HCT116 (cell line): ENCODE measurements around the gene COL18A1.

Experiments
- POLR2A ChIP-seq: IDR thresholded peaks from 2 replicates; pipeline ENCODE4 v1.7.0; 2011; ENCODE audit warnings: borderline replicate concordance; ENCODE audit not compliant: insufficient read depth, insufficient read length; ENCODE audit errors: extremely low read depth
- SIN3A ChIP-seq: IDR thresholded peaks from 2 replicates; pipeline ENCODE4 v1.6.1; 2012; ENCODE audit warnings: low read depth
- TF ChIP-seq, protein P1 (sequence below), 3 experiments: fragments of 200-600 bp in 1 of 3; sonication (generic) in 1 of 3; IDR thresholded peaks in 2 of 3; conservative IDR thresholded peaks in 1 of 3; 2 replicates each; pipeline ENCODE4 v1.5.1; 2012 to 2017; ENCODE audit warnings: low read depth in 2 of 3, low read length in 2 of 3, antibody characterized with exemption in 1 of 3, borderline replicate concordance in 1 of 3, control low read depth in 1 of 3, mild to moderate bottlenecking in 1 of 3, mixed read lengths in 1 of 3, mixed run types in 1 of 3, moderate library complexity in 1 of 3; ENCODE audit not compliant: insufficient read depth in 1 of 3

DNA sequence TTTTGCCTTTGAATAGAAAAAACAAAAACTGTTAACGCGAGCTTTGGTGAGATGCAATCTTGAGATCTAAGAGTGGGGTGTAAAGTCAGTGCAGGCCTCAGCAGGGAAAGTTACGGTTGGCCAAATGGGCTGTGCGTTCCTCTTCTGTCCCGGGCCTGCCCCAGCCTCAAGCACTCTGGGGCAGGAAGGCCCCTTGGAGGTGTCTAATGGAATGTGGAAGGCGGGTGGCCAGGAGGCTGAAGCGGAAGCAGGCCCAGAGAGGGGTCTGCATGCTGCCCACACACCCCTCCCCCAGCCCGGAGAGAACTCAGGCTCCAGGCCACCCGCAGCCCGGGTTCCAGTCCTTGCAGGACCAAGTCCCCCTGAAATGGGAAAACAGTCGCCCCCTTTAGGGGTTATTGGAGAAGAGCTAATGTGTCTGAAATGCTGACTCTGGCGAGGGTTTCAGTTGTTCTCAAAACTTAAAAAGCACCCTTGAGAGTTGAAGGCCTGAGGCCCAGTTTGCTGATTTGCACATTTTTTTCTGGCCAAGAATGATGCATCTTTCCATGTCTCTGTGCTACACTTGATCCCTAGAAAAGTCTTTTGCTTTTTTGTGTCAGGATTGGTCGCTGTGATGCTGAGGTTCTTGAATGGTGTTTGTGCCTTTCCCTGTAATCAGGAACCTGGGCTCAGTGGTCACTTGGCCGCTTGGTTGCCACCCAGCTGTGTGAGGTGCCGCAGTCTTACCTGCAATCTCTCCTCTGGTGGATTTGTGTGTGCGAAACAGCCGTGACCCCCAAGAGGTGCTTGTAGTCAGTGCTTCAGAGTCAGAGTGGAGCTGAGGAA lies 2.0 kb downstream of the COL18A1 start:
- TF ChIP-seq SIN3A (no peak), POLR2A (no peak)
- TF ChIP-seq, protein P1, sequence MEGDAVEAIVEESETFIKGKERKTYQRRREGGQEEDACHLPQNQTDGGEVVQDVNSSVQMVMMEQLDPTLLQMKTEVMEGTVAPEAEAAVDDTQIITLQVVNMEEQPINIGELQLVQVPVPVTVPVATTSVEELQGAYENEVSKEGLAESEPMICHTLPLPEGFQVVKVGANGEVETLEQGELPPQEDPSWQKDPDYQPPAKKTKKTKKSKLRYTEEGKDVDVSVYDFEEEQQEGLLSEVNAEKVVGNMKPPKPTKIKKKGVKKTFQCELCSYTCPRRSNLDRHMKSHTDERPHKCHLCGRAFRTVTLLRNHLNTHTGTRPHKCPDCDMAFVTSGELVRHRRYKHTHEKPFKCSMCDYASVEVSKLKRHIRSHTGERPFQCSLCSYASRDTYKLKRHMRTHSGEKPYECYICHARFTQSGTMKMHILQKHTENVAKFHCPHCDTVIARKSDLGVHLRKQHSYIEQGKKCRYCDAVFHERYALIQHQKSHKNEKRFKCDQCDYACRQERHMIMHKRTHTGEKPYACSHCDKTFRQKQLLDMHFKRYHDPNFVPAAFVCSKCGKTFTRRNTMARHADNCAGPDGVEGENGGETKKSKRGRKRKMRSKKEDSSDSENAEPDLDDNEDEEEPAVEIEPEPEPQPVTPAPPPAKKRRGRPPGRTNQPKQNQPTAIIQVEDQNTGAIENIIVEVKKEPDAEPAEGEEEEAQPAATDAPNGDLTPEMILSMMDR (IDR thresholded peaks at IDR 0.05 in 2 of 3, conservative IDR thresholded peaks at IDR 0.05 in 1 of 3; ENCODE audit: borderline replicate concordance in 1 of 3, insufficient read depth in 1 of 3, low read depth in 2 of 3, low read length in 2 of 3), result peak in 1 of 3 experiments; percentile 22; a peak in 2 of 6 replicates
